Caki2 (cell line): Measurements from ENCODE around the gene KLHL1. TPM values are rescaled to one million over a fixed set of nuclear protein-coding genes. Genes with fewer than 3 reads are reported as not detected.

Source experiments
- total RNA-seq: library from RNA; depleted of rRNA; stranded (reverse); fragments of >200 nt; shearing (Covaris generic); gene quantifications from 2 replicates; pipeline ENCODE4 v1.2.3, GENCODE V29; 2014; ENCODE audit warnings: low replicate concordance; rRNA removed

Gene KLHL1
- total RNA-seq, 1 experiment from 2014 or later: not detected

Other genes with a start within 250 kb of the KLHL1 start
- not detected in 2 replicates for gene ATXN8OS, start 626 bp downstream of the KLHL1 start, total RNA-seq